ENCODE measurements around the gene MAP1B.

GRCh38 chr5:72184408-72184807 lies 77.1 kb downstream of the MAP1B start:
- no peak for TF ChIP-seq POLR2AphosphoS5 (IDR thresholded peaks at IDR 0.05)
- no peak for TF ChIP-seq CTCF (IDR thresholded peaks at IDR 0.05; ENCODE audit: poor library complexity, severe bottlenecking)
- no peak for TF ChIP-seq EP300 (conservative IDR thresholded peaks at IDR 0.05; ENCODE audit: poor library complexity, severe bottlenecking)
- no peak for TF ChIP-seq REST (IDR thresholded peaks at IDR 0.05; ENCODE audit: borderline replicate concordance)
- TF ChIP-seq EZH2 (IDR thresholded peaks at IDR 0.05; ENCODE audit: borderline replicate concordance, insufficient read depth, low read length, poor library complexity, severe bottlenecking), result no peak
- TF ChIP-seq SMC3 (conservative IDR thresholded peaks at IDR 0.05; ENCODE audit: poor library complexity), result no peak
- TF ChIP-seq MXI1 (conservative IDR thresholded peaks at IDR 0.05; ENCODE audit: poor library complexity, severe bottlenecking), result no peak
- TF ChIP-seq TAF1 (IDR thresholded peaks at IDR 0.05; ENCODE audit: low read depth), result no peak
